ENCODE results near the gene CDC42EP4. TPM values are rescaled to one million over a fixed set of nuclear protein-coding genes. Genes with fewer than 3 reads are reported as not detected.

CDC42EP4 gene
- total RNA-seq, 2 experiments from 2014 or later: 0.58 to 1.1 TPM

DNA sequence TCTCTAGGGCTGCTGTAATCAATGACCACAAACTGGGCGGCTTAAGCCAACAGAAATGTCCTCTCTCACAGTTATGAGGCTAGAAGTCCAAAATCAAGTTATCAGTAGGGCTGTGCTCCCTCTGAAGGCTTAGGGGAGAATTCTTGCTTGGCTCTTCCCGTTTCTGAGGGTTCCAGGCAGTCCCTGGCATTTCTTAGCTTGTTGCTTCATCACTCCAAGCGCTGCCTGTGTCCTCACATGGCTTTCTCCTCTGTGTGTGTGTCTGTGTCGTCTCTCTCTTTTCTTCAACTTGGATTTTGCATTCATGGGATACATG lies 13.7 kb upstream of the CDC42EP4 start:
- DNase-seq: no peak
- Mint-ChIP-seq H3K4me1 (ENCODE audit: low read depth) (no peaks in the 10 kb centered on the region), H3K27ac (no peak overlapping the region), H3K27me3 (ENCODE audit: low read depth) (peaks cover 4% of the 10 kb centered on the region), H3K4me3 (no peak overlapping the region), H3K36me3 (ENCODE audit: low read depth) (no peaks in the 10 kb centered on the region), H3K9me3 (ENCODE audit: insufficient read depth) (no peaks in the 10 kb centered on the region)
- ATAC-seq: no peak
- POLR2A ChIA-PET: no interaction called here
- CTCF ChIA-PET: no interaction called here

DNA sequence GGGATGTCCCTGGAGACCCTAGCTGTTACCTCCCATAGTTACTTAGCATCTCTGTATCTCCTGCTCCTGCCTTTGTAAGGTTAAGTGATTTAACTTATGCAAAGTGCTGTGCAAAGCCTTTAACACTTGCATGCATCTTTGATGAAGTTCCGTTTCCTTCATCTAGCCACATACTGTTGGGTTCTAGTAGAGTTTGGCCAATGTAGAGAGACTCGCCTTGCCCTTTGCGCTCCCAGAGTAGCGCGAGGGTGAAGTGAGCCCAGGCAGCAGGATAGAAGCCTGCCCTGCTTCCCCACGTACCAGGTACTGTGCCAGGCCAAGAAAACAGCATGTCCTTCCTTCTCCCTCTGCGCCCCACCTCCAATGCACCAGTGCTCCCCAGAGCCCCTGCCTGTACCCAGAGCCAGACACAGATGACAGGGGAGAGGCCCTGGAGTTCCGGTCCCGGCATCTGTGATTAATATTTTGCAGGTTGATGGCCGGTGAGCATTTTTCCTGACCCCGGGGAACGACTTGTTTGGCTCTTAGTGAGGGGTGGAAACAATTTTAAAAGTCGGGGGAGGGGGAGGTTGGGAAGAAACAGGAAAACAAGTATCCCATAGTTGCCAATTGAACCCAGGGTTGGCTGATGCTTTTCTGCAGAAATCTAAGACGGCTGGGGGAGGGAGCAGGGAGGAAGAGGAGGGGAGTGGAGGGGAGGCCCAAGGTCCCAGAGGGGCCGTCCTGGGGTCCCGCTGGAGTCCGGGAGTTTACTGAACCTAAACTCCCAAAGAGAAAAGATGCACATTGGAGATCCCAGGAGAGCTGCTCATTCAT lies 13.1 kb upstream of the CDC42EP4 start:
- Mint-ChIP-seq H3K9me3 (ENCODE audit: insufficient read depth) (no peaks in the 10 kb centered on the region), H3K27me3 (ENCODE audit: low read depth) (peaks cover 4% of the 10 kb centered on the region), H3K4me1 (ENCODE audit: low read depth) (no peaks in the 10 kb centered on the region), H3K4me3 (no peak overlapping the region), H3K36me3 (ENCODE audit: low read depth) (no peaks in the 10 kb centered on the region), H3K27ac (no peak overlapping the region)
- POLR2A ChIA-PET: no interaction called here
- CTCF ChIA-PET: no interaction called here
- DNase-seq: no peak
- no peak for ATAC-seq

DNA sequence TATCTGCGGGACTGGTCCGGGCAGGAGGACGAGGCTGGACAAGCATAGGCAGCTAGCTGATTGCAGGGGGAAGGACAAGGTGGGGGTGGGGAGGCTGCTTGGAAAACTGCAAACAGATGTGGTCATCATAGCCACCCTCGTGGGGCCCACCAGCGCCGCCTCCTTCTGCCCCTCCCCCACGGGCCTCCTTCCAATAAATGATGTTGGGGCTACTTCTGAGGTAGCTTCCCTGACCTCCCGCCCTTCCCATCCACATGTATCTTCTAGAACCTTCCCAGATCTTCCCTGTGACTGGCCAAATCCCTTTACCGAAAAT lies 12.3 kb upstream of the CDC42EP4 start:
- ATAC-seq: no peak
- no peak for DNase-seq
- POLR2A ChIA-PET: no interaction called here
- Mint-ChIP-seq H3K27me3 (ENCODE audit: low read depth) (peaks cover 6% of the 10 kb centered on the region), H3K9me3 (ENCODE audit: insufficient read depth) (no peaks in the 10 kb centered on the region), H3K27ac (no peak overlapping the region), H3K36me3 (ENCODE audit: low read depth) (no peaks in the 10 kb centered on the region), H3K4me1 (ENCODE audit: low read depth) (no peaks in the 10 kb centered on the region), H3K4me3 (no peak overlapping the region)
- CTCF ChIA-PET: no interaction called here

DNA sequence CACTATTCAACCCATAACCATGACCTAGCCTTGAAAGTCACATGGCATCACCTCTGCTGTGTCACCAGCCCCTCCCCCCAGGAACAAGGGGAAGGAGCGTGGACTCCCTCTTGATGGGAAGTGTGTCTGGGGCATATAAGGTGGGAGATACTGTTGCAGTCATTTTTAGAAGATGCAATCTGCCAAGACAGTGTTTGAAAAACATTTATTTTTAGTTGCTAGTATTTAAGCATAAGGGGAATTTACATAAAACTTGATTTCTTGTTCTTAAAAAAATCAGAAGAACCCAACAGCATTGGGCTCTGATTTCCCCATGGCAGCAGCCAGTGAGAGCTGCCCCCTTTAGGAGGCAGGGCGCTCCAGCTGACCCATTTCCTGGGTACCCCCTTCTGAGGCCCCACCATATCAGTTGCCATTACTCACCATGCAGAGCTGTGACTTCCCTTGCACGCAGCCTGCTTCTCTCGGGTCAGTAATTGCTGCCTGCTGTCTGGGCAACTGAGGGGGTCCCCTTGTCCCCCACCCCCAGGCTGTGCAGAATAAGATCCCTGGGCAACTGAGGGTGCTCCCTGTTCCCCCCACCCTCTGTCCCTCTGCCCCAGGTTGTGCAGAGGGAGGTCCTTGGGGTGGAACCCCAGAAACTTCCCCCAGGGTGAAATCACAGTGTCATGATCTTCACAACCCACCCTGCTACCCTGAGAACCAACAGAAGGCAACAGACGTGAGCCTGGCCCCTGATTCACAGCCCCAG lies 11.8 kb upstream of the CDC42EP4 start:
- POLR2A ChIA-PET: no interaction called here
- Mint-ChIP-seq H3K27me3 (ENCODE audit: low read depth) (peaks cover 6% of the 10 kb centered on the region), H3K36me3 (ENCODE audit: low read depth) (no peaks in the 10 kb centered on the region), H3K4me1 (ENCODE audit: low read depth) (no peaks in the 10 kb centered on the region), H3K4me3 (no peak overlapping the region), H3K27ac (no peak overlapping the region), H3K9me3 (ENCODE audit: insufficient read depth) (no peaks in the 10 kb centered on the region)
- ATAC-seq (no peak), DNase-seq (no peak)
- CTCF ChIA-PET: no interaction called here

DNA sequence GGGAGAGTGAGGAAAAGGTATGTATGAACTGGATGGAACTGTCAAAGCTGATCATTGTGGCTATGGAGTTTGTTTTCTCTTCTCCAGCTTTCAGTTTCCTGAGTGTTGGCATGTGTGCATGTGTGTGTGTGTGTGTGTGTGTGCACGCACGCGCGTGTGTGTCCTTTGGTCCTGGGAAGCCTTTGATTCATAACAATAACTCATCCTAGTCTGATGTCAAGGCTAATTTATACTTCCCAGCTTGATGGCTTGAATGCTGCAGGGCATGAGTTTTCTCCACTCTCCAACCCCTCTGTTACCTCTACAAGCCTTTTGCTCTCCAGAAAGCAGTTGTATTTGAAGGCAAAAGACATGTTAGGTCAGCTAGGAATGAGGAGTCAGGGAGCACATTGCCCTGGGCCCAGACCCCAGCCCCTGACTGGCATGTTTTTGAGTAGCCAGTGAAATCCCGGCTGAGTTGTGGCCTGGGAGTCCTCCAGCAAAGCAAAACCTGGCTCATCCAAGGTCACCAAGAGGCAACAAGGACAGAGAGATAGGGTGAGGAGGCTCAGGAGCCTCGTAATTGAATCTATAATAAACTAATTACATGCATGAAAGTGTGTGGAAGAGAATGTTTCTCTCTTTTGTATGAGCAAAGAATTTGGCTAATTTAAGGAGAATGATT lies 8.9 kb upstream of the CDC42EP4 start:
- ChIA-PET POLR2A (no interaction called here), CTCF (interaction anchor here (0.7 kb wide), 1 partner anchor 36 kb away, joined by 3 read pairs; no protein-coding TSS in a partner anchor)
- no peak overlapping the region for H3K27ac Mint-ChIP-seq
- ATAC-seq: no peak
- H3K9me3 Mint-ChIP-seq (ENCODE audit: insufficient read depth): no peaks in the 10 kb centered on the region
- DNase-seq: no peak
- H3K4me1 Mint-ChIP-seq (ENCODE audit: low read depth): no peaks in the 10 kb centered on the region
- no peaks in the 10 kb centered on the region for H3K36me3 Mint-ChIP-seq (ENCODE audit: low read depth)
- H3K4me3 Mint-ChIP-seq: no peak overlapping the region
- peaks cover 6% of the 10 kb centered on the region for H3K27me3 Mint-ChIP-seq (ENCODE audit: low read depth)

DNA sequence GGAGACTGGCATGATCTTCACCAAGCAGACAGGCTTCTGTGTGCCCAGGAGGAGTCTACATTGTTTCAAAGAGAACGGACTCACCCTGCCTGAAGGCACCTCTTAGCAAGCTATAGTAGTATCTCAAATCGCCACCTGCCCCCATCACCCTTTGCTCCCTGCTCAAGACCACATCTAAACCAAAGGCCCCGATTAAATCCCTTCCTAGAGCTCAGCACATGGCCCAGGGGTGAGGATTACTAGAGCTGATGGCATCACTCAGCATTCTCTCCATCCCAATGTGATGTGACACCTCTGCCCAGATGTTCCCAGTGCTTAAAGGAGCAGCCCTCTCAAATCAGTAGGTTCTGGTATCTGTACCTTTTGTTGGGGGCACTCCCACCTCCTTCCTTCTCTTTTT lies 8.0 kb upstream of the CDC42EP4 start:
- DNase-seq: no peak
- POLR2A ChIA-PET: no interaction called here
- CTCF ChIA-PET: interaction anchor here (1.1 kb wide), 1 partner anchor 14 kb away, joined by 3 read pairs; no protein-coding TSS in a partner anchor
- no peaks in the 10 kb centered on the region for H3K9me3 Mint-ChIP-seq (ENCODE audit: insufficient read depth)
- no peak overlapping the region for H3K4me3 Mint-ChIP-seq
- H3K4me1 Mint-ChIP-seq (ENCODE audit: low read depth): no peaks in the 10 kb centered on the region
- H3K27ac Mint-ChIP-seq: no peak overlapping the region
- no peak for ATAC-seq
- no peaks in the 10 kb centered on the region for H3K36me3 Mint-ChIP-seq (ENCODE audit: low read depth)
- H3K27me3 Mint-ChIP-seq (ENCODE audit: low read depth): peaks cover 5% of the 10 kb centered on the region

DNA sequence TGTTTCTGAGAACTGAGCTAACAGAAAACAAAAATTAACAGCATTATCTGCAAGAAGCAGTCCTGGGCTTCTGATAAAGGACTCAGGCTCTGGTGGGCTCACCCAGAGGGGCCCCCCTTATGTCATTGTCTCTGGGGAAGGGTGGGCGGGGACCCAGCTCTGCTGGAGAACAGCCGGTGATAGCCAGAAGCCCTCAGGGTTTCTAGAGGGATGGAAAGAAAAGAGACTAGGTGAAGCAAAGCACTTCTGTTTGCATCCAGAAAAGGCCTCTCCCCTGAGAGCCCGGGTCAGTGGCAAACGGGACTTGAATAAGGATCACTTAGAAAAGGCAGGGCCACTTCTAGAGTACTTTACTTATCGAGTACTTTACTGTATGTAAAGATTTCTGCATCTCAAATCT lies 7.0 kb upstream of the CDC42EP4 start:
- ChIA-PET POLR2A (no interaction called here), CTCF (interaction anchor here (0.8 to 1.1 kb wide), 3 partner anchors 12 to 51 kb away, joined by 3 read pairs; no protein-coding TSS in a partner anchor)
- Mint-ChIP-seq H3K9me3 (ENCODE audit: insufficient read depth) (no peaks in the 10 kb centered on the region), H3K4me1 (ENCODE audit: low read depth) (no peaks in the 10 kb centered on the region), H3K36me3 (ENCODE audit: low read depth) (no peaks in the 10 kb centered on the region), H3K27me3 (ENCODE audit: low read depth) (peaks cover 4% of the 10 kb centered on the region), H3K4me3 (no peak overlapping the region), H3K27ac (no peak overlapping the region)
- no peak for DNase-seq
- ATAC-seq: no peak

DNA sequence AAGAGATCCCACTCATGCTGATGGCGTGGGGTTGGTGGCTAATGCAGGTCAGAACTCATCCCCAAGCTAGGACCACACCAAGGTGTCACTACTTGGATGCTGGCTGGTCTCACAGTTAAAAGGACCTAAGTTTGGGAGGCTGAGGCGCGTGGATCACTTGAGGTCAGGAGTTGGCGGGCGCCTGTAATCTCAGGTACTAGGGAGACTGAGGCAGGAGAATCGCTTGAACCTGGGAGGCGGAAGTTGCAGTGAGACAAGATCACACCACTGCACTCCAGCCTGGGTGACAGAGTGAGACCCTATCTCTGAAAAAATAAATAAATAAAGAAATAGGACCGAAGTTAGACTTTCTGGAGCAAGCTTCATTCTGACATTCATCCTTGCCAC lies 6.6 kb upstream of the CDC42EP4 start:
- POLR2A ChIA-PET: no interaction called here
- ATAC-seq (no peak), DNase-seq (no peak)
- Mint-ChIP-seq H3K27me3 (ENCODE audit: low read depth) (peaks cover 6% of the 10 kb centered on the region), H3K36me3 (ENCODE audit: low read depth) (no peaks in the 10 kb centered on the region), H3K4me3 (no peak overlapping the region), H3K9me3 (ENCODE audit: insufficient read depth) (no peaks in the 10 kb centered on the region), H3K27ac (no peak overlapping the region), H3K4me1 (ENCODE audit: low read depth) (no peaks in the 10 kb centered on the region)
- CTCF ChIA-PET: interaction anchor here (0.8 to 0.9 kb wide), 2 partner anchors 11 to 52 kb away, joined by 3 read pairs; no protein-coding TSS in a partner anchor

DNA sequence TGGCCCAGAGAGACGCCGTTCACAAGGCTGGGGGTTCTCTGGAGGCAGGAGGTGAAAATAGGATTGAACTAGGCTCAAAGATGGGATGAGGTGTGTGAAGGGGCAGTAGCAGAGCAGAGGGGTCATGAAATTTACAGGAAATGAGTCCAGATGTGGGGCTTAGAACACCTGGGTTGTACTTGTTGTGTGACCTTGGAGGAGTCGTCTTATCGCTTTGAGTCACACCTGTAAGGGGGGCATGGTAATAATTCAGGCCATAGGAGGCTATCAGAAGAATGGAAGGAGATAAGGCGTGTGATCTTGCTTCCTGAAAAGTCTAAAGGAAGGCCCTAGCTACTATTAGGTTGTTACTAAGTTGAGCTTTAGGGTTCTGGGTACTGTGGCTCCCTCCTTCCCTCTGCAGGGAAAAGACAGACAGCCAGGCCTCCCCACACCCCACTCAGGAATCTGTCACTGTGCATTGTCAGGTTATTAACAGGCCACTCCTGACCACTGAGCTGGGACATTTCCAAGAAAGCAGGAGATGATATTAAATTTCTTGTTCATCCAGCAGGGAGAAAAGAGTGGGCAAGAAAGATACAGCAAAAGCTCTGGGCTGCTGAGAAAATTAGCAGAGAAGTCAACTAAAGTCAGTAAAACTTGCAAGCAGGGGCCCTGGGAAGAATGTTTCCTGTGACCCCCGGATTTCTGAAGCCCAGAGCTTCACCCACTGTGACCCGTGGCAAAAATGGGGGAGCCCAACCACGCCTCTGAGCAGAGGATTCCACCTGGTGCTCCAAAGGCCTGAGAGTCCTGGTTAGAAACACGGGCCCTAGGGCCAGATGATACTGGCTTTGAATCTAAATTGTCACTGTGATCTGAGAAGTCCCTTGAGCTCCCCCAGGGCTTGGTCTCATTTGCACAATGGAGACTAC lies 6.0 kb upstream of the CDC42EP4 start:
- H3K4me3 Mint-ChIP-seq: no peak overlapping the region
- no peaks in the 10 kb centered on the region for H3K4me1 Mint-ChIP-seq (ENCODE audit: low read depth)
- no peaks in the 10 kb centered on the region for H3K36me3 Mint-ChIP-seq (ENCODE audit: low read depth)
- DNase-seq (no peak), ATAC-seq (no peak)
- CTCF ChIA-PET: interaction anchor here (0.5 to 0.9 kb wide), 3 partner anchors 11 to 645 kb away, joined by 3 read pairs; no protein-coding TSS in a partner anchor
- H3K9me3 Mint-ChIP-seq (ENCODE audit: insufficient read depth): no peaks in the 10 kb centered on the region
- POLR2A ChIA-PET: no interaction called here
- peaks cover 8% of the 10 kb centered on the region for H3K27me3 Mint-ChIP-seq (ENCODE audit: low read depth)
- H3K27ac Mint-ChIP-seq: no peak overlapping the region

DNA sequence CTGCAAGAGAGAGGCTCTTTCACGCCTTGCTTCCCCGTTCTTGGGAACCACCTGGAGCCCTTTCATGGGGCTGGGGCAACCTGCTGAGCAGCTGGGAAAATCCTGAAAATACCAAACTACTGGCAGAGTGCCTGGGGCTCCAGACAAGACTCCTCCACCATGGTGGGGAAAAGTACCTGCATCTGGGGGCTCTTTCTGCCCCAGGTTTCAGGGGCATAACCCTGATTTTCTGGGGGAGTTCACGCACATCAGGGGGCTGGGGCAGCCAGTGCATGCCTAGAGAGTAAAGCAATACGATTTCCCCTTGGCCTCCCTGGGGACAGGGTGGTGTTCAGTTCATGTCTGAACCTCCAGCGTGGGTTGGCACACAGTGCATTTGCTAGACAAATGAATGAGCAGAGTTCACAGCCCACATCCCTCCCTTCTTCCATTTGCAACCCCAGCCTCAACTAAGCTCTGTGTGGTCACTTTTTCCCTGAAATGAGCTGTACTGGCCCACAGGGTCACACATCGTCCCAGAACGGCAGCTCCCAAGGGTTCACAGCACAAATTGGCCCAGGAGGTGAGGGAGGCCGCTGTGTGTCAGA lies 5.2 kb upstream of the CDC42EP4 start:
- Mint-ChIP-seq H3K9me3 (ENCODE audit: insufficient read depth) (no peaks in the 10 kb centered on the region), H3K4me3 (no peak overlapping the region), H3K4me1 (ENCODE audit: low read depth) (peaks cover 5% of the 10 kb centered on the region), H3K27ac (no peak overlapping the region), H3K27me3 (ENCODE audit: low read depth) (peaks cover 6% of the 10 kb centered on the region), H3K36me3 (ENCODE audit: low read depth) (no peaks in the 10 kb centered on the region)
- ChIA-PET POLR2A (no interaction called here), CTCF (no interaction called here)
- DNase-seq: no peak
- no peak for ATAC-seq

DNA sequence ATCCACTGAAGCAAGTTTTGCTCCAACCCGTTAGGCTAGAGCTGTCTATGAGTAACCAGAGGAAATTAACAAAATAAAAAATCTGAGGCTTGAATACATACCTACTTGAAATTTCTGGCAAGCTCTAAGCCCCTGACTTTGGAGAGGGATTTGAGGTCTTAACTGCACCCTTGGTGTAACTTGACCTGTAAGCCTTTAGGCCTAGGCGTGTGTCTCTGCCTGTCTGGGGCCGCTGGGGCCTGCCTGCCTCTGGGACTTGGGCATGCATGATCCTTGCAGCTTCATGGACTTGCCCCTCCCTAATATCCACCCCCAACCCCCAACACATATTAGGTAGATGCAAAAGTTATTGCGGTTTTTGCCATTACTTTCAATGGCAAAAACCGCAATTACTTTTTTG lies 3.7 kb upstream of the CDC42EP4 start:
- no peak for DNase-seq
- no peak for ATAC-seq
- H3K27me3 Mint-ChIP-seq (ENCODE audit: low read depth): peaks cover 11% of the 10 kb centered on the region
- peaks cover 8% of the 10 kb centered on the region for H3K4me1 Mint-ChIP-seq (ENCODE audit: low read depth)
- no peak overlapping the region for H3K27ac Mint-ChIP-seq
- no peak overlapping the region for H3K4me3 Mint-ChIP-seq
- no peaks in the 10 kb centered on the region for H3K36me3 Mint-ChIP-seq (ENCODE audit: low read depth)
- POLR2A ChIA-PET: no interaction called here
- H3K9me3 Mint-ChIP-seq (ENCODE audit: insufficient read depth): no peaks in the 10 kb centered on the region
- CTCF ChIA-PET: interaction anchor here (2.1 kb wide), 1 partner anchor 54 kb away, joined by 7 read pairs; no protein-coding TSS in a partner anchor

Measured in activated CD8-positive, alpha-beta T cell treated with anti-CD3 and anti-CD28 coated beads, Interleukin-2, amount 10 ng/mL, durations not matched to agents 7 days and 5 days (primary cell).